AG09309 (cell line): ENCODE results near the gene MACROH2A2.

Experiments used
- DNase-seq: peaks from one replicate; pipeline ENCODE4 v3.0.0-alpha.2; 2010; ENCODE audit warnings: low read depth
- H3K4me3 ChIP-seq: 2 replicates; pipeline ENCODE4 v1.5.1; 2011; ENCODE audit warnings: mild to moderate bottlenecking, low read depth, low read length, moderate library complexity; ENCODE audit not compliant: control insufficient read depth
- CTCF ChIP-seq: IDR thresholded peaks from 2 replicates; pipeline ENCODE4 v1.5.1; 2011; ENCODE audit warnings: mild to moderate bottlenecking, low read depth, low read length, inconsistent platforms; ENCODE audit not compliant: insufficient read depth, control insufficient read depth; ENCODE audit errors: missing control alignments

MACROH2A2 gene

GRCh38 chr10:70137927-70138883, 85.6 kb downstream of the MACROH2A2 start:
- DNase-seq, result no peak

GRCh38 chr10:70139151-70139996, 86.7 kb downstream of the MACROH2A2 start:
- H3K4me3 ChIP-seq, result no peak overlapping the region
- TF ChIP-seq CTCF, result no peak
- no peak for DNase-seq

More at GRCh38 chr10:70137927-70138883, 85.6 kb downstream of the MACROH2A2 start:
- no peak overlapping the region for H3K4me3 ChIP-seq
- no peak for TF ChIP-seq CTCF

- DNase-seq, result no peak
These were observed 87.3 kb downstream of the MACROH2A2 start for GRCh38 chr10:70139997-70140250.

GRCh38 chr10:70140297-70140696, 87.7 kb downstream of the MACROH2A2 start:
- TF ChIP-seq CTCF, result no peak
- no peak for DNase-seq
- no peak overlapping the region for H3K4me3 ChIP-seq

More at GRCh38 chr10:70139997-70140250, 87.3 kb downstream of the MACROH2A2 start:
- no peak overlapping the region for H3K4me3 ChIP-seq
- TF ChIP-seq CTCF, result no peak

- no peak for DNase-seq
- no peak for TF ChIP-seq CTCF
- no peak overlapping the region for H3K4me3 ChIP-seq
These were observed 89.9 kb downstream of the MACROH2A2 start for GRCh38 chr10:70142555-70142954.

- no peak for TF ChIP-seq CTCF
- no peak overlapping the region for H3K4me3 ChIP-seq
- DNase-seq, result no peak
These were observed 91.9 kb downstream of the MACROH2A2 start for GRCh38 chr10:70144372-70145110.
